Activated B cell treated with CpG ODN at 0.5 μM for 24 hours (primary cell): ENCODE data around the gene DHRS12. TPM values are rescaled to one million over a fixed set of nuclear protein-coding genes. Genes with fewer than 3 reads are reported as not detected.

ENCODE experiments used
- ATAC-seq: fragments of 200-7000 bp; cut with Tn5 transposase; one replicate; pipeline ENCODE4 v1.10.0; 2021; ENCODE audit warnings: low read depth, mild to moderate bottlenecking, moderate library complexity
- CTCF ChIA-PET: fragments of 350-600 bp; sonication (Branson Sonifier 250); formaldehyde crosslinking; loops from one replicate; lab custom pipeline; 2021; ENCODE audit warnings: antibody characterized with exemption; lab: Charles Lee
- POLR2A ChIA-PET: fragments of 350-600 bp; sonication (Branson Sonifier 250); formaldehyde crosslinking; loops from one replicate; lab custom pipeline; 2021; ENCODE audit warnings: antibody characterized with exemption; lab: Charles Lee
- DNase-seq: peaks from one replicate; pipeline ENCODE4 v3.0.0; 2022
- H3K27ac Mint-ChIP-seq: one replicate; pipeline ENCODE4 v1.8.0; 2020; ENCODE audit warnings: mixed read lengths
- H3K27me3 Mint-ChIP-seq: one replicate; pipeline ENCODE4 v1.8.0; 2021; ENCODE audit warnings: mixed read lengths
- H3K36me3 Mint-ChIP-seq: one replicate; pipeline ENCODE4 v1.8.0; 2021; ENCODE audit warnings: low read depth, mixed read lengths
- H3K4me1 Mint-ChIP-seq: one replicate; pipeline ENCODE4 v1.8.0; 2021; ENCODE audit warnings: mixed read lengths
- H3K4me3 Mint-ChIP-seq: one replicate; pipeline ENCODE4 v1.8.0; 2020; ENCODE audit warnings: mild to moderate bottlenecking, mixed read lengths
- H3K9me3 Mint-ChIP-seq: one replicate; pipeline ENCODE4 v1.8.0; 2020; ENCODE audit warnings: mixed read lengths
- CTCF ChIP-seq: fragments of 200-600 bp; IDR thresholded peaks from one replicate; pipeline ENCODE4 v1.8.0; 2022; ENCODE audit warnings: antibody characterized with exemption, mild to moderate bottlenecking
- intact Hi-C: fragments of 100-400 bp; cut with micrococcal nuclease; formaldehyde crosslinking; loops from one replicate; pipeline ENCODE4 v1.15.1; 2024
- total RNA-seq: library from RNA; stranded (reverse); gene quantifications from 2 replicates; pipeline ENCODE4 v1.2.3, GENCODE V29; 2022

The DHRS12 gene
- total RNA-seq, 1 donor from 2014 or later, result 14.1 TPM

- TF ChIP-seq CTCF, result no peak
- no peak overlapping the region for H3K27ac Mint-ChIP-seq
- no peaks in the 10 kb centered on the region for H3K9me3 Mint-ChIP-seq
- H3K36me3 Mint-ChIP-seq, result peaks cover 29% of the 10 kb centered on the region
- no peak for ATAC-seq
- intact Hi-C loops, result no loop called here
- no peaks in the 10 kb centered on the region for H3K27me3 Mint-ChIP-seq
- DNase-seq, result no peak
- ChIA-PET CTCF (interaction anchor here (0.7 to 1.2 kb wide), 4 partner anchors 11 to 661 kb away, joined by 3 to 5 read pairs (median 3); no protein-coding TSS in a partner anchor), POLR2A (no interaction called here)
- peaks cover 8% of the 10 kb centered on the region for H3K4me1 Mint-ChIP-seq
- no peak overlapping the region for H3K4me3 Mint-ChIP-seq
These were observed 17.3 kb downstream of the DHRS12 start for GRCh38 chr13:51786425-51787265.

GRCh38 chr13:51785712-51786424 is 18.1 kb downstream of the DHRS12 start:
- H3K9me3 Mint-ChIP-seq, result no peaks in the 10 kb centered on the region
- peaks cover 14% of the 10 kb centered on the region for H3K4me1 Mint-ChIP-seq
- intact Hi-C loops, result no loop called here
- ATAC-seq, result no peak
- TF ChIP-seq CTCF, result no peak
- no peaks in the 10 kb centered on the region for H3K27me3 Mint-ChIP-seq
- CTCF ChIA-PET, result interaction anchor here (0.7 kb wide), 1 partner anchor 12 kb away, joined by 3 read pairs; no protein-coding TSS in a partner anchor
- H3K36me3 Mint-ChIP-seq, result peaks cover 29% of the 10 kb centered on the region
- POLR2A ChIA-PET, result no interaction called here
- no peak overlapping the region for H3K27ac Mint-ChIP-seq
- no peak overlapping the region for H3K4me3 Mint-ChIP-seq
- no peak for DNase-seq

- H3K4me3 Mint-ChIP-seq, result no peak overlapping the region
- ChIA-PET CTCF (no interaction called here), POLR2A (interaction anchor here (0.6 kb wide), 1 partner anchor 24 kb away, joined by 3 read pairs; no protein-coding TSS in a partner anchor)
- no peak overlapping the region for H3K27ac Mint-ChIP-seq
- H3K27me3 Mint-ChIP-seq, result no peaks in the 10 kb centered on the region
- H3K4me1 Mint-ChIP-seq, result peaks cover 14% of the 10 kb centered on the region
- H3K36me3 Mint-ChIP-seq, result peaks cover 21% of the 10 kb centered on the region
- TF ChIP-seq CTCF, result no peak
- intact Hi-C loops, result no loop called here
- H3K9me3 Mint-ChIP-seq, result no peaks in the 10 kb centered on the region
- ATAC-seq (no peak), DNase-seq (no peak)
These were observed 19.9 kb downstream of the DHRS12 start for GRCh38 chr13:51784097-51784496.

GRCh38 chr13:51783428-51784094 is 20.4 kb downstream of the DHRS12 start:
- H3K9me3 Mint-ChIP-seq, result no peaks in the 10 kb centered on the region
- H3K4me3 Mint-ChIP-seq, result no peak overlapping the region
- CTCF ChIA-PET, result interaction anchor here (1.5 kb wide), 1 partner anchor 14 kb away, joined by 3 read pairs; no protein-coding TSS in a partner anchor
- H3K4me1 Mint-ChIP-seq, result peaks cover 16% of the 10 kb centered on the region
- intact Hi-C loops, result no loop called here
- TF ChIP-seq CTCF, result no peak
- DNase-seq (no peak), ATAC-seq (no peak)
- no peaks in the 10 kb centered on the region for H3K27me3 Mint-ChIP-seq
- peaks cover 18% of the 10 kb centered on the region for H3K36me3 Mint-ChIP-seq
- POLR2A ChIA-PET, result interaction anchor here (0.6 kb wide), 1 partner anchor 23 kb away, joined by 3 read pairs; no protein-coding TSS in a partner anchor
- H3K27ac Mint-ChIP-seq, result no peak overlapping the region
